Measurements from ENCODE around the gene ERC2.
"Not testable (repeated sequence)": the region's sequence is repeated elsewhere in the genome, so short reads cannot be mapped to it uniquely, and the experiment has no call there.

ERC2 gene

DNA sequence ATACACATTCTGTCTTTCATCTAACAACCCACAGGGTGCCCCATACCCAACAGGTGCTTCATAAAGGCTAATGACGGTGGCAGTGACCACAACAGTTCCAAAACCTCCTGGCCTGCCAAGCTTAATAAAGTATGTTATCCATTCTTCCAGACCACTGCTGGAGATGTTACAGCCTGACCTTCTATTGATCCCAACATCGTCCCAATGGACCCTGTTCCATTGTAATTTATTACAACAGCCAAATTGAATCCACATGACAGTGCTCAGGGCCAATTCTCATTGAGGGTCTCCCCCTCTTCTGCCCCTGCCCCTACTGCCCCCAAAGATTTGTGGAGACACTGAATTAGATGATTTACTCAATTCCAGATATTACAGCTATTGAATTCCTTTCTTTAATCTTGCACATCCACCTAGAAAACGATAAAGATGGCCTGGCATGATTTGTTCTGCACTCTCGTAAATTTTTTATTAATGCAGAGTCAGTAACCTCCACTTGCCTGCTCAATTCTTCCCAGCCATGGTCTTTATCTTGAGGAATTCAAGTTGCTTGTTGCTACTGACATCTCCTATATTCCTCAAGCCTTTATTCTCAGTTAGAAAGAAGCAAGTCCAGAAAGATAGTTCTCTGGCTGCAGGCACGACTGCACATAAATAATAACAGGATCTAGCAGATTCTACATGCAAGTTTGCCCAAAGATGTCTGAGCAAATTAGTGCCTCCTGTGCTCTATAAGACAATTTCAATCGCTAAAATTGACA is 407.6 kb downstream of the ERC2 start:
- no peak for DNase-seq (ENCODE audit: low read depth)

GRCh38 chr3:56059731-56060130 is 408.5 kb downstream of the ERC2 start:
- DNase-seq (ENCODE audit: low read depth): no peak

- DNase-seq (ENCODE audit: low read depth): no peak
Measured at GRCh38 chr3:56055951-56056350, 412.3 kb downstream of the ERC2 start.

DNA sequence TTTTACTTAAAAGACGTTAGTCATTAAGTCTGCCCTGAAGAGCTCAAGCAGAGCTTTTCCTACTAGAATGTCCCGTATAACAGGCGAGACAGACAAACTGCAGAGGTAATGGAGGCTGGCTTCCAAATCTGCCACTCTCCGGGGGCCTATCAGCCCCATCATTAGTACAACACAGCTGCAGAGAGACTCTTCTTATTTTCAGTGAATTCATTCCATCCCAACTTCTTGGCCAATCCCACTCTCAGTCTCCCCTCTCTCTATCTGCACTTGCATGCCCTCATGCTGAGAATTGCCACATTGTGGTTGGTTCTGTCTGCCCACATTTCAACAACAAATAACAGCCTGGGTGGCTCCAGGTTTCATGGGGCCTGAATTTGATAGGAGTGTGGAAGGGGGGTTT is 412.7 kb downstream of the ERC2 start:
- DNase-seq (ENCODE audit: low read depth): no peak

DNA sequence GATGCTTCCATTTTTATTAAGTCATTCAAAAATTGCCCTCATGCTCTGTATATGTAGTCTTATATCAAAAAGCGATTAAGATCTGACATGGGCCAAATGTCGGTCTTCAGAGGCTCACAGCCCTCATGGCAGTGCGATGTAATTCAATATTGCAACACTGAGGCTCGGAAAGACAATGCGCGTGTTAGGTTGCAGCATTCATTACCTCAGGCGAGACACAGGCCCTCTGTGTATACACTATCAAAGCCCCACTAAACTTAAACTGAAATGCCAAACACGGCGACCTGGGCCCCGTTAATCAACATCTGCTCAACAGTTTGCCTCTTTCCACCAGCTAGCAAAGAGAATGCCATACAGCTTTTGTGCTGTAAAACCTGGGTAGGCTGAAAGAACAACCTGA is 413.4 kb downstream of the ERC2 start:
- DNase-seq (ENCODE audit: low read depth): no peak

- no peak for DNase-seq (ENCODE audit: low read depth)
Measured at GRCh38 chr3:56053727-56054126, 414.5 kb downstream of the ERC2 start.

GRCh38 chr3:56052188-56052587 is 416.1 kb downstream of the ERC2 start:
- DNase-seq (ENCODE audit: low read depth): no peak

DNA sequence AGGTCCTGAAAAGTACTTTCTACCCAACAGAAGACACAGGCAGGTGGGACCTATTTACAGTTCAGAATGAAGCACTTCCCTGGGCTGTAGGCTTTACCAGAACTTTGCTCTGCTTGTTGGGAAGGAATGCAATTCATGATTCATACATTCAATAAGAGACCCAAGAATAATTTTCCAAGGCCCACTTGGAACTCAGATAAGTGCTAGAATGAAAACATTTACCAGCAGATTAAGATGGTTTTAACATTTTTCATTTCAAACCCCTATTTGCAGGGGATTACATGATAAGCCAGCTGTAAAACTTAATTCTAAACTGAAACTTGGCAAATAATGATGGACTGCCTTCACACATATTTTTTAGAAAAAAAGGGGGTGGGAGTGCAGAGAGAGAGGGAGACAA is 417.2 kb downstream of the ERC2 start:
- no peak for DNase-seq (ENCODE audit: low read depth)

GRCh38 chr3:56048946-56049345 is 419.3 kb downstream of the ERC2 start:
- DNase-seq (ENCODE audit: low read depth): no peak

GRCh38 chr3:56048331-56048730 is 419.9 kb downstream of the ERC2 start:
- no peak for DNase-seq (ENCODE audit: low read depth)

- peak; percentile 27 for DNase-seq (ENCODE audit: low read depth)
Measured at GRCh38 chr3:56042326-56042951, 425.8 kb downstream of the ERC2 start.

DNA sequence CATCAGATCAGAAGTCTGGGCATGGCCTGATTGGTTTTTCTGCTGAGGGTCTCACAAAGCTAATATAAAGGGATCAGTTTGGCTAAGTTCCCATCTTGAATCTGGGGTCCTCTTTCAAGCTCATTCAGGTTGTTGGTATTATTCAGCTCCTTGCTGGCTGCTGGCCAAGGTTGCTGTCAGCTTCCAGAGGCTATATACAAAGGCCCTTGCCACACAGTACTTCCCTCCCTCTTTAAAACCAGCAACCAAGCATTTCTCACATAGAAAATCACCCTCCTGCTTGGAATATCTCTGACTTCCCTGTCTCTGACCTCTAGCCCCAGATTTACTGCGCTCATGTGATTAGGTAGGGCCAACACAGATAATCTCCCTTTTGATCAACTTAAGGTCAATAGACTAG is 442.9 kb downstream of the ERC2 start:
- DNase-seq (ENCODE audit: low read depth): no peak

- no peak for DNase-seq (ENCODE audit: low read depth)
Measured at GRCh38 chr3:56023546-56023945, 444.7 kb downstream of the ERC2 start.

DNA sequence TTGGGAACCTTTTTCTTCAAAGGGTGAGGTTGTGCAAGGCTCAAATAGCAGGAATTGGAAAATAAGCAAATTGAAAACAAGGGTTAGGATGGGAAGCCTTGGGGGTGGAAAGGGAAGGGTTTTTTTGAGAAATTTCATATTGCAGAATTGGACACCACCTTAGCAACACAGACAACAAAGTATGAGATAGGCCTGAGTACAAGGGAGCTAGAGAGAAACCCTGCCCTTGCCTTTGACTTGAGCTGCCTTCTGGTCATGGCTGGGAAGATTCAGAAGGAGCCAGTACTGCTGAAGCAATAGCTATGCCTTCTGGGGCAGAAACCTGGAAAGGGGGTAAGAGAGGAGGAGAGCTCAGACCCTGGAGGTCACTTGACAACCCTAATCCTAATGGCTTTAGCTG is 445.6 kb downstream of the ERC2 start:
- no peak for DNase-seq (ENCODE audit: low read depth)

- DNase-seq (ENCODE audit: low read depth): no peak
Measured at GRCh38 chr3:56019490-56020146, 448.6 kb downstream of the ERC2 start.

GRCh38 chr3:56015374-56015773 is 452.9 kb downstream of the ERC2 start:
- not testable (repeated sequence) for DNase-seq (ENCODE audit: low read depth)

DNA sequence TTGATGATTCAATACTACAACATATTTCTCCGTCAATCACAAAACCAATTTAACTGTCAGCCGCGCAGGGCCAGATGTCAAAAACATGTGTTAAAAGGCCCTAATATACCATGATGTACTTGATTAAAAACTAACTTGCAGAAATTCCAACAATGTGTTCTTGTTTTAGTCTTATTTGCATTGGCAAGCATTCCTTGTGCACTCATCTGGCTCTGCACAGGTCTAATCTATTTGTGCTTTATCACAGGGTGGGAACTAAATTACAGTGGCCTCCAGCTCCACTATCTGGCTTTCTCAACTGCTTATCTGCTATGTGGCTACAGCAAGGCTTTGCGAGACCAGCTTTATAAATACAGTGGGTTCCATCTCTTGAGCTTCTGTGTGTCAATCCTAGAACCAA is 455.5 kb downstream of the ERC2 start:
- DNase-seq (ENCODE audit: low read depth): no peak

DNA sequence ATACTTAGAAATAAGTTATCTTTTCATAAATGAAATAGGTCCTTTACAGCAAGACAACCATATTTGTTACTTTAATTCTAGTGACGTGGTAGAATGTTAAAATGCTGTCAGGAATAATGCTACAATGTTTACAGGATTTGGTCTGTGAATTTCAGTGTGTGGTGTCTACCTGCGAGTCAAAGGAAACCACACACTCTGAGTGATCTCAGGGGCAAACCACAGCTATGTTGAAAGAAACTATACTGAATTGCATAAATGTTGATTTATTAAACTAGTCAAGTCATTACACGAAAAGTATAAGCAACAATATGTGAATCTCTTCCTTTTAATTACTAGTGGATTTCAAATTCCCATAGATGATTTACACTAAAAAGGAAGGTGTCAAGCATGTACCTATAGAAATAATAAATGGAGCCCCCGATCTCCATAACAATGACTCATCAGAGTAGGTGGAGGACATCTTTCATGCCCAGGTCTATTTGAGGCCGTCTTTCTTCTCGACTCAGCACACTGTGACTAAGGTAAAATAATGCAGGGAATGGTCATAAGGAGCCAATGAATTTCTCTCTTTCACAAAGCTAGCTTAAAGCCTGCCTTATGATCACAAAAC is 463.0 kb downstream of the ERC2 start:
- DNase-seq (ENCODE audit: low read depth): no peak

DNA sequence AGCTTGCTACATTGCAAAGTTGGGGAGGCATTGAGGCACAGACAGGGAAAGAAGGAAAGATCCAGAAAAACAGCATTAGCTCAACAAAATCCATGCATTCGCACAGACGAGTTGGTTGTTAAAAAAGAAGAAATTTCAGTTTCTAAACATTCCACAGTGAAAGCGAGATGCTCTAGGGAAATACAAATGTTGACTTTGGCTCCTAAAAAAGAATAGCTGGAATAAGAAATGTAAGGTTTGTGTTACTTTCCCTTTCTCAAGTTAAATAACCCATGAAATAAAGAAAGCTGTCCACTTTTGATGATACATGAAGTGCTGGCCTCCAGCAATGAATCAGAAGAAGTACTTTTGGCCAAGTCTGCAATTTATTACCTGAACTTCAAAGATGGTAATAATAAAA is 465.1 kb downstream of the ERC2 start:
- peak; percentile 41 for DNase-seq (ENCODE audit: low read depth)

GRCh38 chr3:56001991-56002390 is 466.3 kb downstream of the ERC2 start:
- no peak for DNase-seq (ENCODE audit: low read depth)

DNA sequence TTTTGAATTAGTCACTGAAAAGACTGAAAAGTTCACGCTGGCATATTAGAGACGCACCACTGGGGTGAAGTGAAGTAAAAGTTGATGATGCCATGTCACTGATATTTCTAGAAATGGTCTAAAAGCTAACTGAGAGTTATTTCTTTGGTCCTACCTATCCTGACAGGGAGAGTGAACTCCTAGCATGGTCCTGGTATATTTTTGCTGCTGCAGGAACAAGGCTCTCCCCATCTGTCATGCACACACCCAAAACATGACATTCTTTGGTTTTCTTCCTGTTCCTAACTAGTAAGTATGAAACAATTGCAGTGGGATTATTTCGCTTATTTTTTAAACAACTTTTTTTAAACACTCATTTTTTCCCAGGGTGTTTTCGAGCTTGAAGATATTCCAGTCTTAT is 466.7 kb downstream of the ERC2 start:
- DNase-seq (ENCODE audit: low read depth): no peak

GRCh38 chr3:55989366-55989765 is 478.9 kb downstream of the ERC2 start:
- DNase-seq (ENCODE audit: low read depth): no peak

GRCh38 chr3:55988905-55989304 is 479.4 kb downstream of the ERC2 start:
- no peak for DNase-seq (ENCODE audit: low read depth)

Data from stromal cell of bone marrow (primary cell).